OCI-LY7 (cell line): ENCODE measurements around the gene SLC29A3. TPM values are rescaled to one million over a fixed set of nuclear protein-coding genes. Genes with fewer than 3 reads are reported as not detected.

Source experiments
- BruUV-seq: library from RNA; stranded (reverse); fragments of 400-500 nt; replicated peaks from 2 replicates; lab custom pipeline; 2021; lab: Mats Ljungman, UMichigan
- CTCF ChIA-PET: fragments of 300-600 bp; sonication (Branson Sonifier 250); formaldehyde crosslinking; loops from one replicate; lab custom pipeline; 2022; ENCODE audit warnings: antibody characterized with exemption; ENCODE audit not compliant: unreplicated experiment; lab: Charles Lee
- POLR2A ChIA-PET: fragments of 300-600 bp; sonication (Branson Sonifier 250); formaldehyde crosslinking; loops from one replicate; lab custom pipeline; 2022; ENCODE audit warnings: antibody characterized with exemption; lab: Charles Lee
- DNase-seq: peaks from one replicate; pipeline ENCODE4 v3.0.0-alpha.2; 2015; ENCODE audit warnings: low spot score
- H2AFZ ChIP-seq: fragments of 200-600 bp; sonication (generic), shearing (Covaris generic); 2 replicates; pipeline ENCODE4 v1.6.1; 2014; ENCODE audit warnings: mild to moderate bottlenecking, antibody characterized with exemption, low read length, moderate library complexity
- H3K27ac ChIP-seq: fragments of 200-600 bp; sonication (generic); 2 replicates; pipeline ENCODE4 v1.5.1; 2014; ENCODE audit warnings: mixed run types, low read depth, mild to moderate bottlenecking, moderate library complexity, low read length, inconsistent platforms; ENCODE audit not compliant: poor library complexity, severe bottlenecking
- H3K36me3 ChIP-seq: fragments of 200-600 bp; sonication (generic); 2 replicates; pipeline ENCODE4 v1.6.1; 2014; ENCODE audit warnings: mild to moderate bottlenecking, antibody characterized with exemption, low read length, moderate library complexity, mixed read lengths; ENCODE audit not compliant: insufficient read depth
- H3K4me1 ChIP-seq: fragments of 200-600 bp; sonication (generic); 2 replicates; pipeline ENCODE4 v1.5.1; 2014; ENCODE audit warnings: mild to moderate bottlenecking, low read length; ENCODE audit not compliant: insufficient read depth, poor library complexity, severe bottlenecking
- H3K4me2 ChIP-seq: fragments of 200-600 bp; sonication (generic); 2 replicates; pipeline ENCODE4 v1.6.1; 2014; ENCODE audit warnings: mild to moderate bottlenecking, low read length
- H3K4me3 ChIP-seq: fragments of 200-600 bp; sonication (generic); 2 replicates; pipeline ENCODE4 v1.5.1; 2014; ENCODE audit warnings: mild to moderate bottlenecking, low read depth, low read length; ENCODE audit not compliant: poor library complexity, severe bottlenecking
- H3K79me2 ChIP-seq: fragments of 200-600 bp; sonication (generic); 2 replicates; pipeline ENCODE4 v1.6.1; 2016; ENCODE audit warnings: low read depth, mild to moderate bottlenecking, low read length, moderate library complexity, mixed read lengths; ENCODE audit not compliant: insufficient read depth
- H3K9me2 ChIP-seq: fragments of 200-600 bp; sonication (generic); 2 replicates; pipeline ENCODE4 v1.6.1; 2016; ENCODE audit warnings: mild to moderate bottlenecking, low read length, mixed read lengths; ENCODE audit not compliant: insufficient read depth
- H3K9me3 ChIP-seq: fragments of 200-600 bp; sonication (generic); 2 replicates; pipeline ENCODE4 v1.6.1; 2014; ENCODE audit warnings: mild to moderate bottlenecking, mixed run types, low read length, mixed read lengths
- H4K20me1 ChIP-seq: fragments of 200-600 bp; sonication (generic); 2 replicates; pipeline ENCODE4 v1.6.1; 2014; ENCODE audit warnings: mild to moderate bottlenecking, antibody characterized with exemption, low read length, moderate library complexity, mixed read lengths; ENCODE audit not compliant: insufficient read depth
- CTCF ChIP-seq: fragments of 200-600 bp; sonication (generic); conservative IDR thresholded peaks from 2 replicates; pipeline ENCODE4 v1.5.1; 2014; ENCODE audit warnings: mild to moderate bottlenecking, antibody characterized with exemption, low read length, moderate library complexity, mixed read lengths
- EZH2phosphoT487 ChIP-seq: fragments of 200-600 bp; sonication (generic); IDR thresholded peaks from 2 replicates; pipeline ENCODE4 v1.6.1; 2018; ENCODE audit warnings: low read depth, borderline replicate concordance, mild to moderate bottlenecking, mixed run types, antibody characterized with exemption, low read length, moderate library complexity, mixed read lengths
- intact Hi-C: fragments of 100-400 bp; cut with micrococcal nuclease; formaldehyde crosslinking; loops from one replicate; pipeline ENCODE4 v1.10.0; 2022; ENCODE audit not compliant: unreplicated experiment
- total RNA-seq, 2 experiments: library from RNA; depleted of rRNA in 1 of 2; stranded (reverse); fragments of >200 nt in 1 of 2; shearing (Covaris generic) in 1 of 2; gene quantifications; 2 replicates each; pipeline ENCODE4 v1.2.3, GENCODE V29; 2014 to 2022

Gene SLC29A3
- total RNA-seq, 2 experiments from 2014 or later = 1.7 to 8.2 TPM

- no peak for DNase-seq
- no peak overlapping the region for H3K27ac ChIP-seq
- H2AFZ ChIP-seq = no peak overlapping the region
- no peak overlapping the region for H3K4me2 ChIP-seq
- ChIA-PET POLR2A (no interaction called here), CTCF (no interaction called here)
- no peaks in the 10 kb centered on the region for H3K36me3 ChIP-seq
- H3K4me1 ChIP-seq = no peaks in the 10 kb centered on the region
- TF ChIP-seq EZH2phosphoT487 = no peak
- TF ChIP-seq CTCF = no peak
- no peaks in the 10 kb centered on the region for H3K9me3 ChIP-seq
- no peaks in the 10 kb centered on the region for H3K79me2 ChIP-seq
- intact Hi-C loops = no loop called here
- no peaks in the 10 kb centered on the region for H4K20me1 ChIP-seq
- H3K9me2 ChIP-seq = no peaks in the 10 kb centered on the region
- no TSS peak for BruUV-seq
- no peak overlapping the region for H3K4me3 ChIP-seq
These were observed 89.6 kb downstream of the SLC29A3 start for GRCh38 chr10:71408436-71409225.

DNA sequence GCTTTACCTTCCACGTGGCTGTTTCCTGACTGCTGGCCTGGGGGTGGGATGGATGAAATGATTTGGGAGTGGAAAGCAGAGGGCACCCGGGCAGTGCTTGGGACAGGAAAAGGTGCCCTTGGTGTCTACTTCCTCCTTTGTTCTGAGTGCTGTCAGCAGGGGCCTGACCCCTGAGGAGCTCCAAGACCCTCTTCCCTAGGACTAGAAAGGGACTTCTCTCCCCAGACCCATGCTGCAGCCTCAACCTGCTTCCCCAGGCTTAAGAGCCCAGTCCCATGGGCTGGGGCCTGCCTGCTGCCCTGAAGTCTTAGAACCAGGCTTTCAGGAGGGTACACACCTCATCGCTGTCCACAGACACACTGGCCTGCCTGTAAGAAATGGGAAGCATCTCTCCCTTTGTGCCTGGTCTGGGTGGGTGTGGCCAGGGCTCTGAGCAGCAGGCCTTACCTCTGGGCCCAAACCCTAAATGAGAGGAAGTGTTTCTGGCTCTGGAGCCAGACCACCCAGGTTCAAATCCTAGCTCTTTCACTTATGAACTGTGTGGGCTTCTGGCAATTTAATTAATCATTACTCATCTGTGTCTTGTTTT, 90.6 kb downstream of the SLC29A3 start:
- BruUV-seq = no TSS peak
- no peak overlapping the region for H3K4me3 ChIP-seq
- POLR2A ChIA-PET = no interaction called here

More for the DNA sequence above, 90.6 kb downstream of the SLC29A3 start:
- CTCF ChIA-PET = no interaction called here
- intact Hi-C loops = no loop called here
- TF ChIP-seq CTCF (no peak), EZH2phosphoT487 (no peak)
- H4K20me1 ChIP-seq = no peaks in the 10 kb centered on the region
- no peak overlapping the region for H3K27ac ChIP-seq
- H3K4me2 ChIP-seq = no peak overlapping the region
- H3K9me2 ChIP-seq = no peaks in the 10 kb centered on the region
- H3K9me3 ChIP-seq = no peaks in the 10 kb centered on the region
- DNase-seq = no peak
- no peaks in the 10 kb centered on the region for H3K4me1 ChIP-seq
- H2AFZ ChIP-seq = no peak overlapping the region
- no peaks in the 10 kb centered on the region for H3K79me2 ChIP-seq
- H3K36me3 ChIP-seq = no peaks in the 10 kb centered on the region

Other genes starting within 250 kb of the SLC29A3 start
- not detected in 2 replicates for gene UNC5B, start 106.7 kb upstream of the SLC29A3 start, total RNA-seq (2014; rRNA removed; shearing (Covaris generic))
- not detected in 2 replicates for gene UNC5B, start 106.7 kb upstream of the SLC29A3 start, total RNA-seq (2022)
- gene CDH23, start 77.7 kb downstream of the SLC29A3 start, total RNA-seq (2014; rRNA removed; shearing (Covaris generic)) = 0.33 and 0.92 TPM in 2 replicates
- 8.1 and 9.9 TPM in 2 replicates for gene CDH23, start 77.7 kb downstream of the SLC29A3 start, total RNA-seq (2022)